Mammary epithelial cell (primary cell): ENCODE results near the gene PIK3CA.

Experiments used
- EZH2 ChIP-seq: IDR thresholded peaks from 2 replicates; pipeline ENCODE4 v1.6.1; 2012; ENCODE audit warnings: low read length, inconsistent platforms, borderline replicate concordance
- TF ChIP-seq, protein P1 (sequence below), 2 donors: IDR thresholded peaks in 1 of 2; conservative IDR thresholded peaks in 1 of 2; 2 replicates each; pipeline ENCODE4 v1.5.1; 2011 to 2012; ENCODE audit warnings: inconsistent platforms in 2 of 2, low read length in 2 of 2, mild to moderate bottlenecking in 2 of 2, control low read depth in 1 of 2, low read depth in 1 of 2; ENCODE audit not compliant: insufficient read depth in 1 of 2; ENCODE audit errors: extremely low read depth in 1 of 2

DNA sequence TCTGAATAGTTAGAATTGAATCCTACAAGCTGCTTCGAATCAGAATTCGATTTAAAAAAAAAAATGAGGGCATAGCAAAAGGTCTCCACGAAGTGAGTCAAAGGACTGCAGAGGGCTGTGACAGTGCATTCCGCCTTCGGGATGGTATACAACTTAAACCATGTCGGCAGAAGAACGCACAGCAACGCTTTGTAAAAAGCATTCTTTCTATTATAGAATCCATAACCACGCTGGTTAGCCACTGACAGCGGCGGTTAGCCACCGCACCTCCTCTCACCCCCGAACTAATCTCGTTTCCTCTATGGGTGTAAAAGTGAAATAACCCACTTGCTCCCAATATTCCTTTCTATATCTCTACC, 664 bp upstream of the PIK3CA start:
- TF ChIP-seq, protein P1, sequence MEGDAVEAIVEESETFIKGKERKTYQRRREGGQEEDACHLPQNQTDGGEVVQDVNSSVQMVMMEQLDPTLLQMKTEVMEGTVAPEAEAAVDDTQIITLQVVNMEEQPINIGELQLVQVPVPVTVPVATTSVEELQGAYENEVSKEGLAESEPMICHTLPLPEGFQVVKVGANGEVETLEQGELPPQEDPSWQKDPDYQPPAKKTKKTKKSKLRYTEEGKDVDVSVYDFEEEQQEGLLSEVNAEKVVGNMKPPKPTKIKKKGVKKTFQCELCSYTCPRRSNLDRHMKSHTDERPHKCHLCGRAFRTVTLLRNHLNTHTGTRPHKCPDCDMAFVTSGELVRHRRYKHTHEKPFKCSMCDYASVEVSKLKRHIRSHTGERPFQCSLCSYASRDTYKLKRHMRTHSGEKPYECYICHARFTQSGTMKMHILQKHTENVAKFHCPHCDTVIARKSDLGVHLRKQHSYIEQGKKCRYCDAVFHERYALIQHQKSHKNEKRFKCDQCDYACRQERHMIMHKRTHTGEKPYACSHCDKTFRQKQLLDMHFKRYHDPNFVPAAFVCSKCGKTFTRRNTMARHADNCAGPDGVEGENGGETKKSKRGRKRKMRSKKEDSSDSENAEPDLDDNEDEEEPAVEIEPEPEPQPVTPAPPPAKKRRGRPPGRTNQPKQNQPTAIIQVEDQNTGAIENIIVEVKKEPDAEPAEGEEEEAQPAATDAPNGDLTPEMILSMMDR (conservative IDR thresholded peaks at IDR 0.05 in 1 of 2, IDR thresholded peaks at IDR 0.05 in 1 of 2; ENCODE audit: extremely low read depth in 1 of 2, insufficient read depth in 1 of 2, low read depth in 1 of 2, low read length in 2 of 2), result no peak
- TF ChIP-seq EZH2, result no peak
